Sigmoid colon (tissue), 4 donors: Measurements from ENCODE around the gene TMEM63B.

ENCODE experiments used
- EP300 ChIP-seq, 4 donors: sonication (generic); formaldehyde crosslinking; IDR thresholded peaks; one replicate each; pipeline ENCODE4 v1.6.1; 2017; ENCODE audit warnings: antibody characterized with exemption in 4 of 4
- TF ChIP-seq, protein P1 (sequence below), 4 experiments: fragments of 450-650 bp in 3 of 4; fragments of 200-600 bp in 1 of 4; IDR thresholded peaks; one replicate each; pipeline ENCODE4 v1.5.1; 2016 to 2019; ENCODE audit warnings: antibody characterized with exemption in 4 of 4, mild to moderate bottlenecking in 3 of 4, moderate library complexity in 2 of 4

DNA sequence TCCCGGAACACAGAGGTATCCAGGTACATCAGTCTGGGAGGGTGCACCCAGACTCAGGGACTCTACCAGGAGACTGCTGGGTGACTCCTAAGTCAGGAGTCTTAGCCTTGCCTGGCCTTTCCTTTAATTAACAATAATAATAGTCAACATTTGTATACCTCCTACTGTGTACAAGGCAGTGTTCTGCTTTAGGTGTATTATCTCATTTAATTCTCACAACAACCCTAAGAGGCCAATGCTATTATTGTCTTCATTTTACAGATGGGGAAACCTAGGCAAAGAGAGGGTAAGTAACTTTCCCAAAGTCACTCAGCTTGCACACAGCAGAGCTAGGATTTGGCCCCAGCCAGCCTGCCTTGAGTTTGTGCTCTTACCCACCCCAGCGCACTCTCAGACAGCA, 39.7 kb upstream of the TMEM63B start:
- TF ChIP-seq, protein P1, sequence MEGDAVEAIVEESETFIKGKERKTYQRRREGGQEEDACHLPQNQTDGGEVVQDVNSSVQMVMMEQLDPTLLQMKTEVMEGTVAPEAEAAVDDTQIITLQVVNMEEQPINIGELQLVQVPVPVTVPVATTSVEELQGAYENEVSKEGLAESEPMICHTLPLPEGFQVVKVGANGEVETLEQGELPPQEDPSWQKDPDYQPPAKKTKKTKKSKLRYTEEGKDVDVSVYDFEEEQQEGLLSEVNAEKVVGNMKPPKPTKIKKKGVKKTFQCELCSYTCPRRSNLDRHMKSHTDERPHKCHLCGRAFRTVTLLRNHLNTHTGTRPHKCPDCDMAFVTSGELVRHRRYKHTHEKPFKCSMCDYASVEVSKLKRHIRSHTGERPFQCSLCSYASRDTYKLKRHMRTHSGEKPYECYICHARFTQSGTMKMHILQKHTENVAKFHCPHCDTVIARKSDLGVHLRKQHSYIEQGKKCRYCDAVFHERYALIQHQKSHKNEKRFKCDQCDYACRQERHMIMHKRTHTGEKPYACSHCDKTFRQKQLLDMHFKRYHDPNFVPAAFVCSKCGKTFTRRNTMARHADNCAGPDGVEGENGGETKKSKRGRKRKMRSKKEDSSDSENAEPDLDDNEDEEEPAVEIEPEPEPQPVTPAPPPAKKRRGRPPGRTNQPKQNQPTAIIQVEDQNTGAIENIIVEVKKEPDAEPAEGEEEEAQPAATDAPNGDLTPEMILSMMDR (IDR thresholded peaks at IDR 0.05) = no peak
- TF ChIP-seq EP300 (IDR thresholded peaks at IDR 0.05) = no peak
